ENCODE measurements around the gene PML.

The PML gene

GRCh38 chr15:73984208-73984979, 10.1 kb upstream of the PML start:
- no CpG with 5 or more reads among the region's 13 CpGs for WGBS (ENCODE audit: insufficient coverage, insufficient read length)
- Histone ChIP-seq H3K9me3 (ENCODE audit: control insufficient read depth, insufficient read depth, low read length) (no peaks in the 10 kb centered on the region), H3K4me3 (ENCODE audit: low read length) (no peak overlapping the region), H3K36me3 (ENCODE audit: control insufficient read depth, insufficient read depth, low read length) (no peaks in the 10 kb centered on the region; the same call in 1 of the 2 replicates), H3K27me3 (ENCODE audit: control insufficient read depth, insufficient read depth, low read length) (no peaks in the 10 kb centered on the region), H3K27ac (ENCODE audit: low read length) (no peak overlapping the region), H3K4me1 (ENCODE audit: control insufficient read depth, insufficient read depth, low read length) (no peaks in the 10 kb centered on the region)
- DNase-seq (ENCODE audit: low read depth, low spot score) = no peak

- no peak overlapping the region for H3K27ac ChIP-seq (ENCODE audit: low read length)
- H3K4me1 ChIP-seq (ENCODE audit: control insufficient read depth, insufficient read depth, low read length) = no peaks in the 10 kb centered on the region
- no peak for DNase-seq (ENCODE audit: low read depth, low spot score)
- no peaks in the 10 kb centered on the region for H3K9me3 ChIP-seq (ENCODE audit: control insufficient read depth, insufficient read depth, low read length)
- H3K4me3 ChIP-seq (ENCODE audit: low read length) = no peak overlapping the region
- no peaks in the 10 kb centered on the region for H3K27me3 ChIP-seq (ENCODE audit: control insufficient read depth, insufficient read depth, low read length)
- WGBS (ENCODE audit: insufficient coverage, insufficient read length) = no CpG with 5 or more reads among the region's 13 CpGs
- H3K36me3 ChIP-seq (ENCODE audit: control insufficient read depth, insufficient read depth, low read length) = no peaks in the 10 kb centered on the region; the same call in 1 of the 2 replicates
These were observed 9.2 kb upstream of the PML start for GRCh38 chr15:73985101-73985873.

DNA sequence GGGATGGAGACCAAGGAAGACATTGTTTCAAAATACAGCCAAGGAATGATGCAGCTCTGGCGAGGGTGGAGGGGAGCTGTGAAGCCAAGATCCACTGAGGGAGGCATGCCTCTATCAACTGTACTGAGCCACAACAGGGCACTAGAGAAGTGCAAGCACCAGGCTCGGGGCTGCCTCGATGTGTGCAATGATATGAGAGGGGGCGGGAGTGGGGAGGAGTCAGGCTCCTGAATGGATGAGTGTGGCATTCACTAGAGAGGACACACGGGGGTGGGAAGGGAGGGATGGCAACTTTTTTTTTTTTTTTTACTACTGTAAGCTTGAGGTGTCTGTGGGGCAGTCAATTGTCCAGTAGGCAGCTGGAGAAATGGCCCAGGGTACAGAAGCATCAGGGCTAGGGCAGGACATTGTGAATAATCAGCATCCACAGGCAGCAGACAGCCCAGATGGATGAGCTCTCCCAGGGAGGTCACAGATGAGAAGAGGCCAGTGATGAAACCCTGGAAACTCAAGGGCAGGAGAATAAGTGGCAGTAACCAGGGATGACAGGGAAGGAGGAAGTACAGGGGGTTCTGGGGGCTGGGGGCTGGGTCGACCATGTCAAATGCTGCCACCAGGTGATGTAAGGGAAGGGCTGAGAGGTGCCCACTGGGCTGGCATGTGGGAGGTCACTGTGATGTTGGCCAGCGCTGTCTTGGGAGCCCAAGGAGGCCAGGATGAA, 8.3 kb upstream of the PML start:
- no peak overlapping the region for H3K27ac ChIP-seq (ENCODE audit: low read length)
- no peaks in the 10 kb centered on the region for H3K27me3 ChIP-seq (ENCODE audit: control insufficient read depth, insufficient read depth, low read length)
- no peaks in the 10 kb centered on the region for H3K4me1 ChIP-seq (ENCODE audit: control insufficient read depth, insufficient read depth, low read length)
- no peaks in the 10 kb centered on the region for H3K9me3 ChIP-seq (ENCODE audit: control insufficient read depth, insufficient read depth, low read length)
- H3K36me3 ChIP-seq (ENCODE audit: control insufficient read depth, insufficient read depth, low read length) = no peaks in the 10 kb centered on the region; the same call in 1 of the 2 replicates
- H3K4me3 ChIP-seq (ENCODE audit: low read length) = no peak overlapping the region
- no peak for DNase-seq (ENCODE audit: low read depth, low spot score)
- WGBS (ENCODE audit: insufficient coverage, insufficient read length) = no CpG with 5 or more reads among the region's 7 CpGs

DNA sequence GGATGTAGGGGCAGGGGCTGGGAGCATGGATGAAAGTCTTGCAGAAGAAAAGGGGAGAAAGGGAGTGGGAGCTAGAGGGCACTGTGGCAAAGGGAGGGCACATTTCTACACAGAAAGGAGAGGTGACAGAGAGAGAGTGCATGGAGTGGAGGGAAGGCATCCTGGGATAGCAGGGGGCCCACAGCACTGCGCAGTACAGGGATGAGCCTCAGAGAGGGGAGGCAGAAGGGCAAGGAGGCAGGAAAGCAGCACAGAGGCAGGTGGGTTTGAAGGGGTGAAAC, 7.8 kb upstream of the PML start:
- H3K9me3 ChIP-seq (ENCODE audit: control insufficient read depth, insufficient read depth, low read length) = no peaks in the 10 kb centered on the region

GRCh38 chr15:73987250-73987649, 7.3 kb upstream of the PML start:
- H3K4me1 ChIP-seq (ENCODE audit: control insufficient read depth, insufficient read depth, low read length) = no peaks in the 10 kb centered on the region
- H3K4me3 ChIP-seq (ENCODE audit: low read length) = no peak overlapping the region
- no peaks in the 10 kb centered on the region for H3K9me3 ChIP-seq (ENCODE audit: control insufficient read depth, insufficient read depth, low read length)
- no peak for DNase-seq (ENCODE audit: low read depth, low spot score)
- no CpG with 5 or more reads among the region's 4 CpGs for WGBS (ENCODE audit: insufficient coverage, insufficient read length)
- no peak overlapping the region for H3K27ac ChIP-seq (ENCODE audit: low read length)
- no peaks in the 10 kb centered on the region; the same call in 1 of the 2 replicates for H3K36me3 ChIP-seq (ENCODE audit: control insufficient read depth, insufficient read depth, low read length)
- no peaks in the 10 kb centered on the region for H3K27me3 ChIP-seq (ENCODE audit: control insufficient read depth, insufficient read depth, low read length)

More for the DNA sequence above, 7.8 kb upstream of the PML start:
- no peak overlapping the region for H3K4me3 ChIP-seq (ENCODE audit: low read length)
- H3K27ac ChIP-seq (ENCODE audit: low read length) = no peak overlapping the region
- no peak for DNase-seq (ENCODE audit: low read depth, low spot score)
- H3K36me3 ChIP-seq (ENCODE audit: control insufficient read depth, insufficient read depth, low read length) = no peaks in the 10 kb centered on the region; the same call in 1 of the 2 replicates
- no peaks in the 10 kb centered on the region for H3K27me3 ChIP-seq (ENCODE audit: control insufficient read depth, insufficient read depth, low read length)
- no CpG with 5 or more reads among the region's 1 CpG for WGBS (ENCODE audit: insufficient coverage, insufficient read length)
- H3K4me1 ChIP-seq (ENCODE audit: control insufficient read depth, insufficient read depth, low read length) = no peaks in the 10 kb centered on the region

DNA sequence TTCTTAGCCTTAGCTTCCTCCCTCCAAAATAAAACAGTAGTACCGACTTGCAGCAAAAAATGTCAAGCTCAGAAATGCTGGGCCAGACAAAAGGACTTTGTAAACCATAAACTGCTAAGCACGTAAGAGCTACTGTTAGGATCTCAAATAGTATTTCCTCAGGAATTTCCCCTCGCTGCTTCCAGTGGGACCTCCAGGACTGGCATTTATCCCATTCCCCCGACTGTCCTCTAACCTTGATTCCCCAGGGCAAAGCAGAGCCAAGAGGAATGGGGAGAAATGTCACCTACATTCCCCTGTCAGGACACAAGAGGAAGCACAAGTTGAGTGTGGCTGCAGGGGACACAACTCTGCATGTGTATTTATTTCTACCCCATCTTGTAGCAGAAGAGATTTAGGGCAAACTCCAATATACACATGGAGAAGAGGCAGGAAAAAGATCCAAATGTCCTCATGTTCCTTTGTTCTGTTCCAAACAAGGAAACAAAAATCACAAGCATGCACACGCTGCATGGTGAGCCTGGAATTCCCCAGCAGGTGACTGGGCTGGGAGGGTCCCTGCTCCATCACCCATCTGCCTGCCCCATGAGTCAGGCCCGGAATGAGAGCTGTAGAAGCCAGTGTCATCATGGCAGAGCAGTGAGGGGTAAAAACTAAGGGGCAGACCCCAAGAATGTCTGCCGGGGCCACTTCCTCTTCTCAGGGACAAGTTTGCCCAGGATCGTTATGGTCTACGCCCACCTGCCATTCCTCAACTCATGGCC, 6.7 kb upstream of the PML start:
- DNase-seq (ENCODE audit: low read depth, low spot score) = no peak
- Histone ChIP-seq H3K27me3 (ENCODE audit: control insufficient read depth, insufficient read depth, low read length) (no peaks in the 10 kb centered on the region), H3K27ac (ENCODE audit: low read length) (no peak overlapping the region)

DNA sequence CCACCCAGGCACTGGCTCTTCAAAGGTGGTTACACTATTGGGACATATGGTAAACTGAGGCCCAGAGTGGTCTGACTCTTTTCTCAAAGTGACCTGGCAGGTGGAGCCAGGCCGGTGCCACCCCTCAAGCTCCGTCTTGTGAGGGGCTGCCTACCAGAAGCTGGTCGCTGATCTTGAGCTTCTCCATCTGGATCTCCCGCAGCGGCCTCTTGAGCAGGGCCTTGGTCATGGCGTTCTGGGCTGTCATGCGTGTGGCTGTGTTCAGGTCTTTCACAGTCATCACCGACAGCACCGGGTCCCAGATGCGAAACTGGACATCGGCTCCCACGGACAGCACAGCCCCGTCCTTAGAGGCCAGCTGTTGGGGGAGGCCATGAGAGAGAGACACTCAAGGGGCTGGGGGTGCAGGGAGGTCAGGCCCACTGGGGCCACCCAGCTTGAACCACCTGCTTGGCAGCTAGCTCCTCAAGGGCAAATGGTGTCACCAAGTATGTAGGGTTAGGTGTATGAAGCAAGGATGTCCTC, 6.0 kb upstream of the PML start:
- WGBS (ENCODE audit: insufficient coverage, insufficient read length) = no CpG with 5 or more reads among the region's 13 CpGs
- no peak for DNase-seq (ENCODE audit: low read depth, low spot score)
- no peak overlapping the region for H3K27ac ChIP-seq (ENCODE audit: low read length)
- H3K4me3 ChIP-seq (ENCODE audit: low read length) = no peak overlapping the region
- H3K4me1 ChIP-seq (ENCODE audit: control insufficient read depth, insufficient read depth, low read length) = no peaks in the 10 kb centered on the region
- H3K9me3 ChIP-seq (ENCODE audit: control insufficient read depth, insufficient read depth, low read length) = no peaks in the 10 kb centered on the region
- H3K36me3 ChIP-seq (ENCODE audit: control insufficient read depth, insufficient read depth, low read length) = no peaks in the 10 kb centered on the region
- no peaks in the 10 kb centered on the region for H3K27me3 ChIP-seq (ENCODE audit: control insufficient read depth, insufficient read depth, low read length)

More for the DNA sequence above, 6.7 kb upstream of the PML start:
- H3K4me1 ChIP-seq (ENCODE audit: control insufficient read depth, insufficient read depth, low read length) = no peaks in the 10 kb centered on the region
- no peak overlapping the region for H3K4me3 ChIP-seq (ENCODE audit: low read length)
- WGBS (ENCODE audit: insufficient coverage, insufficient read length) = no CpG with 5 or more reads among the region's 9 CpGs
- no peaks in the 10 kb centered on the region for H3K9me3 ChIP-seq (ENCODE audit: control insufficient read depth, insufficient read depth, low read length)
- no peaks in the 10 kb centered on the region; the same call in 1 of the 2 replicates for H3K36me3 ChIP-seq (ENCODE audit: control insufficient read depth, insufficient read depth, low read length)

DNA sequence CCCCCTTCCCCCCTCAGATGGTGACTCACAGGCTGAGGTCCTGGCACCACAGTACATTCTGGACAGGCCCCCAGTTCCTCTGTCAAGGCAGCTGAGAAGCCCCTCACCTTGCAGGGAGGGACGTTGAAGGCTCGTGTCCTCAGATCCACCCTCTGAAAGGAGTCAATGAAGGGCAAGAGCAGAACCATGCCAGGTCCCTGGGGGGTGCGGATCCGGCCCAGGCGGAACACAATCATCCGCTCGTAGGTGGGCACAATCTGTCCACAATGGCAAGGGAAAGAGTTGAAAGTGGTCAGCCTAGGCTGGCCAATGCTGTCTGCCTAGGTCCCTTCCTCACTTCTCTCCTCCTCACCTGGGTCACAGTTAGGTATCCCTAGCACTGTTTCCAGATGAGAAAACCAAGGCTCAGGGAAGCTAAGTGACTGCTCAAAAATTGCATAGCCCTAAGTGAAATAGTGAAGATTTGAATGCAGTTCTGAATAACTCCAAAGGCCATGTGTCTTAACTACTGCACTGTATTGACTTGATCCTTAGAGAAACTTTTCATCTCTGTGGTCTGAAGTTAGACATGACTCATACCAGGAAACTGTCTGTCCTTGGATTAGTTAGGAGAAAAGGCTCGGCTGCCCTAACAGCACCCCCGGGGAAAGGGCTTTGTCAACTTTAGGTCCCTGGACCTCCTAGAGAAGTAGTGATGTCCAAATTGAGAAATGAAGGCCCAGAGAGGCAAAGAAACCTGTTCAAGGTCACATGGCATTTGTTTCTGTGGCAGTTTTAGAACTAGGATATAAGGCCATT, 5.3 kb upstream of the PML start:
- no peak for DNase-seq (ENCODE audit: low read depth, low spot score)

GRCh38 chr15:73990250-73991005, 4.1 kb upstream of the PML start:
- WGBS (ENCODE audit: insufficient coverage, insufficient read length) = no CpG with 5 or more reads among the region's 9 CpGs
- Histone ChIP-seq H3K27ac (ENCODE audit: low read length) (no peak overlapping the region), H3K9me3 (ENCODE audit: control insufficient read depth, insufficient read depth, low read length) (no peaks in the 10 kb centered on the region), H3K4me1 (ENCODE audit: control insufficient read depth, insufficient read depth, low read length) (no peaks in the 10 kb centered on the region), H3K4me3 (ENCODE audit: low read length) (no peak overlapping the region), H3K27me3 (ENCODE audit: control insufficient read depth, insufficient read depth, low read length) (no peaks in the 10 kb centered on the region), H3K36me3 (ENCODE audit: control insufficient read depth, insufficient read depth, low read length) (no peaks in the 10 kb centered on the region)
- DNase-seq (ENCODE audit: low read depth, low spot score) = no peak

More for the DNA sequence above, 5.3 kb upstream of the PML start:
- no peaks in the 10 kb centered on the region for H3K27me3 ChIP-seq (ENCODE audit: control insufficient read depth, insufficient read depth, low read length)
- no CpG with 5 or more reads among the region's 9 CpGs for WGBS (ENCODE audit: insufficient coverage, insufficient read length)
- H3K4me1 ChIP-seq (ENCODE audit: control insufficient read depth, insufficient read depth, low read length) = no peaks in the 10 kb centered on the region
- H3K36me3 ChIP-seq (ENCODE audit: control insufficient read depth, insufficient read depth, low read length) = no peaks in the 10 kb centered on the region
- H3K9me3 ChIP-seq (ENCODE audit: control insufficient read depth, insufficient read depth, low read length) = no peaks in the 10 kb centered on the region
- no peak overlapping the region for H3K27ac ChIP-seq (ENCODE audit: low read length)
- H3K4me3 ChIP-seq (ENCODE audit: low read length) = no peak overlapping the region
